GM12891 (cell line): Measurements from ENCODE around the gene PTPRN2.

Experiments used
- PAX5 ChIP-seq: IDR thresholded peaks from 2 replicates; pipeline ENCODE4 v1.6.1; 2011; ENCODE audit warnings: low read length, moderate library complexity, mild to moderate bottlenecking; ENCODE audit not compliant: insufficient read depth, severe bottlenecking
- POLR2A ChIP-seq: IDR thresholded peaks from 2 replicates; pipeline ENCODE4 v1.6.1; 2011; ENCODE audit warnings: low read depth, low read length, control low read depth
- POLR2AphosphoS5 ChIP-seq: IDR thresholded peaks from 2 replicates; pipeline ENCODE4 v1.6.1; 2011; ENCODE audit warnings: low read depth, low read length, control low read depth
- POU2F2 ChIP-seq: IDR thresholded peaks from 2 replicates; pipeline ENCODE4 v1.6.1; 2011; ENCODE audit warnings: low read depth, mild to moderate bottlenecking, control low read depth, low read length, moderate library complexity
- SPI1 ChIP-seq: IDR thresholded peaks from 2 replicates; pipeline ENCODE4 v1.6.1; 2011; ENCODE audit warnings: low read depth, low read length, control low read depth
- TAF1 ChIP-seq: IDR thresholded peaks from 2 replicates; pipeline ENCODE4 v1.6.1; 2011; ENCODE audit warnings: low read depth, low read length, control low read depth

DNA sequence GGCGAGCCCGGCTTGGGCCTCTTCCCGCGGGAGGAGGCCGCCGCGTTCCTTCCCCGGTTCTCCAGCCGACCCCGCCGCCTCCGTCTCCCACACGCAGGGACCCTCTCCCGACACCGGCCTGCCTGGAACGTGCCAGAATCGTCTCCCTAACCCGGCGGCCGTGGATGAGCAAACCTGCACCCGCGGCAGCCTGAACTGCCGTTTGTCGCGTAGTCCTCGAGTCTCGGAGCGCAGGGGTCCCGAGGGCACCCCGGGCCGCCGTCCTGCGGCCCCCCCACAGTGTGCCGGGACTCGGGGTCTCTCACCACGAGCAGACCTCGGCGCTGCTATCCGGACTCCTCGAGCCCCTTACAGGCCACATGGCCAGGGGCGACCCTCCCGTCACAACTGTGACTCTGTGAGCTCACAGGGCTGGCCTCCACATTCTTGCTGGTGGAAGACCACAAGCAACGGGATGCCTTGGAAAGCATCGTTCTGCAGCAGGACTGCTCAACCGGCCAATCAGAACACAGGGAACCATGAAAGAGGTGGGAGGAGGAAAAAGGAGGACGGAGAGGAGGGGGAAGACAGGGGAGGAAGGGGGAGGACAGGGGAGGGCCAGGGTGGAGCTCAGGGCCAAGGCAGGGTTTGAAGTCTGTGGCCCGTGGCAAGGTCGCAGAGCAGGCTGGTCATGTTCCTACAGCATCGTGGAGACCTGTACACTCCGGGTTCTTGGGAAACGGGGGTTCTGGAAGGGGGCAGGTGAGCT, 973.9 kb downstream of the PTPRN2 start:
- no peak for TF ChIP-seq PAX5
- TF ChIP-seq POLR2A: no peak
- TF ChIP-seq POLR2AphosphoS5: no peak
- no peak for TF ChIP-seq TAF1
- TF ChIP-seq SPI1: no peak
- TF ChIP-seq POU2F2: no peak
